K562 (cell line): ENCODE results near the gene RUFY2. TPM values are rescaled to one million over a fixed set of nuclear protein-coding genes. Genes with fewer than 3 reads are reported as not detected.

Experiments used
- ATAC-seq: fragments of 200-7000 bp; cut with Tn5 transposase; 3 replicates; pipeline ENCODE4 v1.9.1; 2020; ENCODE audit warnings: moderate library complexity
- BruUV-seq: library from RNA; stranded (reverse); fragments of 400-500 nt; replicated peaks from 2 replicates; lab custom pipeline; 2021; lab: Mats Ljungman, UMichigan
- CTCF ChIA-PET: fragments of 300-600 bp; formaldehyde crosslinking; extraction: SDS; loops from one replicate; lab custom pipeline; 2021; ENCODE audit warnings: low intra/inter-chr PET ratio; lab: Yijun Ruan, JAX
- POLR2A ChIA-PET: fragments of 300-600, 350-650 bp; sonication (Branson Sonifier 250); formaldehyde crosslinking; extraction: SDS; loops from one replicate; lab custom pipeline; 2021; ENCODE audit warnings: antibody characterized with exemption, inconsistent platforms; lab: Yijun Ruan, JAX
- DNase-seq, 4 experiments: peaks; one replicate each; pipeline versions ENCODE4 v3.0.0 to v3.0.0-alpha.2; 2011 to 2018; ENCODE audit warnings: low spot score in 3 of 4, mixed read lengths in 3 of 4; ENCODE audit errors: extremely low read depth in 1 of 4
- FAIRE-seq: peaks from 2 replicates; lab custom pipeline; 2011; peaks lifted over from hg19 to GRCh38; lab: Jason Lieb, UNC
- H2AFZ ChIP-seq: 2 replicates; pipeline ENCODE4 v1.6.0; 2011; ENCODE audit warnings: low read depth, low read length, control low read depth, inconsistent platforms
- H3K27ac ChIP-seq: fragments of 200-600 bp; 3 replicates; pipeline ENCODE4 v1.8.0; 2011; ENCODE audit warnings: low read depth, mild to moderate bottlenecking, control low read depth, inconsistent platforms, low read length, moderate library complexity, mixed read lengths; ENCODE audit errors: extremely low read depth
- H3K27me3 ChIP-seq, 2 experiments: fragments of 300-600 bp in 1 of 2; 2 replicates in 1 of 2; 3 replicates in 1 of 2; pipeline versions ENCODE4 v1.6.0 to v1.8.0; 2011; ENCODE audit warnings: inconsistent platforms in 2 of 2, low read length in 2 of 2, mild to moderate bottlenecking in 1 of 2, mixed read lengths in 1 of 2, moderate library complexity in 1 of 2; ENCODE audit not compliant: control insufficient read depth in 2 of 2, insufficient read depth in 2 of 2
- H3K36me3 ChIP-seq: fragments of 300-600 bp; 3 replicates; pipeline ENCODE4 v1.8.0; 2011; ENCODE audit warnings: mild to moderate bottlenecking, low read length, inconsistent platforms; ENCODE audit not compliant: control insufficient read depth, insufficient read depth
- H3K4me1 ChIP-seq, 2 experiments: fragments of 200-600 bp in 1 of 2; replicated peaks in 1 of 2; 2 replicates in 1 of 2; 3 replicates in 1 of 2; pipeline versions ENCODE4 v1.5.1 to v1.8.0; 2011; ENCODE audit warnings: inconsistent platforms in 2 of 2, low read length in 2 of 2, mild to moderate bottlenecking in 1 of 2, mixed read lengths in 1 of 2, moderate library complexity in 1 of 2; ENCODE audit not compliant: control insufficient read depth in 2 of 2, insufficient read depth in 2 of 2
- H3K4me2 ChIP-seq: 2 replicates; pipeline ENCODE4 v1.6.1; 2011; ENCODE audit warnings: low read length, control low read depth, inconsistent platforms, mixed read lengths; ENCODE audit not compliant: insufficient read depth
- H3K4me3 ChIP-seq: fragments of 200-600 bp; sonication (generic), shearing (Covaris generic); 2 replicates; pipeline ENCODE4 v1.5.1; 2016; ENCODE audit warnings: control low read depth, inconsistent platforms
- H3K79me2 ChIP-seq: fragments of 200-600 bp; 3 replicates; pipeline ENCODE4 v1.8.0; 2011; ENCODE audit warnings: low read length, inconsistent platforms; ENCODE audit not compliant: control insufficient read depth, insufficient read depth
- H3K9ac ChIP-seq, 2 experiments: 2 replicates each; pipeline versions ENCODE4 v1.6.0 to v1.6.1; 2011; ENCODE audit warnings: low read depth in 2 of 2, low read length in 2 of 2, control low read depth in 1 of 2, inconsistent platforms in 1 of 2, mild to moderate bottlenecking in 1 of 2, mixed read lengths in 1 of 2; ENCODE audit not compliant: insufficient read depth in 1 of 2
- H3K9me1 ChIP-seq: one replicate; pipeline ENCODE4 v1.6.0; 2011; ENCODE audit warnings: inconsistent platforms, mild to moderate bottlenecking, low read length, moderate library complexity; ENCODE audit not compliant: control insufficient read depth, insufficient read depth
- H3K9me3 ChIP-seq: replicated peaks from 2 replicates; pipeline ENCODE4 v1.5.1; 2011; ENCODE audit warnings: low read depth, low read length, inconsistent platforms; ENCODE audit not compliant: control insufficient read depth, insufficient read depth
- H4K20me1 ChIP-seq: replicated peaks from 2 replicates; pipeline ENCODE4 v1.6.1; 2011; ENCODE audit warnings: low read length, inconsistent platforms, mixed read lengths; ENCODE audit not compliant: control insufficient read depth, insufficient read depth
- RBM25 ChIP-seq: fragments of 200-400 bp; formaldehyde crosslinking; IDR thresholded peaks from 2 replicates; pipeline ENCODE4 v1.6.1; 2018; ENCODE audit warnings: low read length, low read depth, moderate library complexity; ENCODE audit not compliant: severe bottlenecking
- WGBS: fragments of 100-300 bp; shearing (Covaris generic); methylation state at CpG from one replicate; pipeline ENCODE4 v1.1.6; 2016; ENCODE audit warnings: low coverage, mixed read lengths; ENCODE audit not compliant: insufficient coverage; ENCODE audit errors: missing lambda C conversion rate; 5-methylcytosine and 5-hydroxymethylcytosine counted together
- in situ Hi-C: fragments of 300-500 bp; cut with MboI; formaldehyde crosslinking; loops from 4 replicates; pipeline ENCODE4 v1.15.0; 2018; ENCODE audit warnings: inconsistent platforms, mixed read lengths
- intact Hi-C: fragments of 100-400 bp; cut with micrococcal nuclease; formaldehyde crosslinking; loops from 2 replicates; pipeline ENCODE4 v1.14.2; 2022
- polyA plus RNA-seq, 8 experiments: library from polyadenylated mRNA; depleted of rRNA in 4 of 8; stranded (reverse) in 5 of 8; unstranded in 3 of 8; fragments of >200 nt; fragmentation: Nextera tagmentation in 2 of 8; fragmentation: Illumina TruSeq in 1 of 8; extraction: Ambion mirVana in 2 of 8; extraction: Trizol in 1 of 8; gene quantifications; 2 replicates each; pipeline versions ENCODE4 v1.2.1 to v1.2.3, GENCODE V29; 2011 to 2014; ENCODE audit warnings: inconsistent platforms in 1 of 8, missing spikeins in 1 of 8
- total RNA-seq, 7 experiments: library from RNA; depleted of rRNA in 6 of 7; stranded (reverse); fragments of >200 nt in 6 of 7; fragmentation: Illumina TruSeq in 2 of 7; extraction: Trizol in 2 of 7; gene quantifications; 2 replicates each; pipeline versions ENCODE4 v1.2.1 to v1.2.3, GENCODE V29; 2011 to 2021; ENCODE audit warnings: low replicate concordance in 1 of 7
- TF ChIP-seq, protein P1 (sequence below): fragments of 250-450 bp; sonication (Bioruptor Pico); IDR thresholded peaks from 2 replicates; pipeline ENCODE4 v1.4.0; 2020; ENCODE audit warnings: mild to moderate bottlenecking, moderate library complexity

The RUFY2 gene
- total and polyA plus RNA-seq, 9 of the 15 experiments (the other 6 are each of a cell fraction or from before 2014, with no cell fraction given), result 3.7 to 20.1 (median 12.6) TPM

DNA sequence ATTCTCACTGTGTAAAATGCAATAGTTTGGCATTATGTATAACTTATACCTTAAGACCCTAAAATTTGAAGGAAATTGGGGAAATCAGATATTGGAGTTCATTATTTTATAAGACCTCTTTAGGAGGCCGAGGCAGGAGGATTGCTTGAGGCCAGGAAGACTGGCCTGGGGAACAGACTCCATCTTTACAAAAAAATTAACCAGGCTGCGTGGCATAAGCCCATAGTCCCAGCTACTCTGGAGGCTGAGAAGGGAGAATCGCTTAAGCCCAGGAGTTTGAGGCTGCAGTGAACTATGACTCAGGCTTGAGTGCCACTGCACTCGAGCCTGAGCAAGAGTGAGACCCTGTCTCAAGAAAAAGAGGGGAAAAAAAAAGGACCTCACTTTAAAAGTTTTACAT is 60.3 kb downstream of the RUFY2 start:
- DNase-seq, result no peak
- no peaks in the 10 kb centered on the region for H3K4me1 ChIP-seq
- H3K27me3 ChIP-seq, result no peaks in the 10 kb centered on the region
- no peak for FAIRE-seq
- no peak overlapping the region for H2AFZ ChIP-seq
- BruUV-seq, result no TSS peak
- ChIA-PET CTCF (no interaction called here), POLR2A (interaction anchor here (2.4 to 7.9 kb wide), 2 partner anchors 11 to 13 kb away, joined by 9 to 104 read pairs; partner anchors contain the start of genes HNRNPH3 and PBLD)
- in situ Hi-C loops (no loop called here), intact Hi-C loops (loop anchor here (5.0 kb wide), 1 partner anchor 551 kb away; no protein-coding TSS in a partner anchor)
- H3K27ac ChIP-seq, result no peak overlapping the region
- H3K9ac ChIP-seq, result no peak overlapping the region
- peak; percentile 11; the same call in 2 of the 3 replicates for ATAC-seq
- peaks cover 50% of the 10 kb centered on the region for H3K36me3 ChIP-seq
- no peak overlapping the region for H3K4me2 ChIP-seq
- WGBS, result 88% methylated on average over 4 of the region's 4 CpGs
- TF ChIP-seq, protein P1, sequence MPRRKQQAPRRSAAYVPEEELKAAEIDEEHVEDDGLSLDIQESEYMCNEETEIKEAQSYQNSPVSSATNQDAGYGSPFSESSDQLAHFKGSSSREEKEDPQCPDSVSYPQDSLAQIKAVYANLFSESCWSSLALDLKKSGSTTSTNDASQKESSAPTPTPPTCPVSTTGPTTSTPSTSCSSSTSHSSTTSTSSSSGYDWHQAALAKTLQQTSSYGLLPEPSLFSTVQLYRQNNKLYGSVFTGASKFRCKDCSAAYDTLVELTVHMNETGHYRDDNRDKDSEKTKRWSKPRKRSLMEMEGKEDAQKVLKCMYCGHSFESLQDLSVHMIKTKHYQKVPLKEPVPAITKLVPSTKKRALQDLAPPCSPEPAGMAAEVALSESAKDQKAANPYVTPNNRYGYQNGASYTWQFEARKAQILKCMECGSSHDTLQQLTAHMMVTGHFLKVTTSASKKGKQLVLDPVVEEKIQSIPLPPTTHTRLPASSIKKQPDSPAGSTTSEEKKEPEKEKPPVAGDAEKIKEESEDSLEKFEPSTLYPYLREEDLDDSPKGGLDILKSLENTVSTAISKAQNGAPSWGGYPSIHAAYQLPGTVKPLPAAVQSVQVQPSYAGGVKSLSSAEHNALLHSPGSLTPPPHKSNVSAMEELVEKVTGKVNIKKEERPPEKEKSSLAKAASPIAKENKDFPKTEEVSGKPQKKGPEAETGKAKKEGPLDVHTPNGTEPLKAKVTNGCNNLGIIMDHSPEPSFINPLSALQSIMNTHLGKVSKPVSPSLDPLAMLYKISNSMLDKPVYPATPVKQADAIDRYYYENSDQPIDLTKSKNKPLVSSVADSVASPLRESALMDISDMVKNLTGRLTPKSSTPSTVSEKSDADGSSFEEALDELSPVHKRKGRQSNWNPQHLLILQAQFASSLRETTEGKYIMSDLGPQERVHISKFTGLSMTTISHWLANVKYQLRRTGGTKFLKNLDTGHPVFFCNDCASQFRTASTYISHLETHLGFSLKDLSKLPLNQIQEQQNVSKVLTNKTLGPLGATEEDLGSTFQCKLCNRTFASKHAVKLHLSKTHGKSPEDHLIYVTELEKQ (CRISPR knock-in tag), result no peak
- TF ChIP-seq RBM25, result peak; percentile 11
- no peaks in the 10 kb centered on the region for H3K9me3 ChIP-seq
- no peak overlapping the region for H3K4me3 ChIP-seq
- H3K9me1 ChIP-seq, result no peaks in the 10 kb centered on the region
- H4K20me1 ChIP-seq, result no peaks in the 10 kb centered on the region
- H3K79me2 ChIP-seq, result peaks cover 3% of the 10 kb centered on the region; the same call in 1 of the 3 replicates
